Colon (tissue), 2 donors: ENCODE results near the gene ROBO2.
A peak's percentile ranks its signal among the peaks of the same experiment; 100 is the strongest.
"Not testable (repeated sequence)": the region's sequence is repeated elsewhere in the genome, so short reads cannot be mapped to it uniquely, and the experiment has no call there.

Experiments used
- FAIRE-seq: peaks from 2 replicates; lab custom pipeline; 2012; peaks lifted over from hg19 to GRCh38; lab: Jason Lieb, UNC
- donor health status: control.
- donor health status: control.

The ROBO2 gene

DNA sequence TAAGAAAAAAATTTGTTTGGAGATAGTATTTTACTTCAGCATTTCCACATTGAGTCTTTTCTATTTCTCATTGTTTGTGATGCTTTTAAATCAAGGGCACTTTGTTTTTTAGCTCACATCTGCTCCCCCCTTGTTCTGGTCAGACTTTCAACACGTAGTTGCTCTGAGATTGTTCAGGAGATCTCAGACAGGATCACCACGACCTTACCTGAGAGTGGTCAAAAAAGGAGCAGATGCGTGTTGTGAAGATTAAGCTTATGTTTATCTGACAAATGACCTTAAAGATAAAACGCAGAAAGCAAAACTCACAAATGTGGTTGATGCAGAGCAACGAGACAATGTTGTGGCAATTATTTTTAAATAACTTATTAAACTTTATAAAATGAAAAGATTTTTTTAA is 298.3 kb downstream of the ROBO2 start:
- no peak for FAIRE-seq

DNA sequence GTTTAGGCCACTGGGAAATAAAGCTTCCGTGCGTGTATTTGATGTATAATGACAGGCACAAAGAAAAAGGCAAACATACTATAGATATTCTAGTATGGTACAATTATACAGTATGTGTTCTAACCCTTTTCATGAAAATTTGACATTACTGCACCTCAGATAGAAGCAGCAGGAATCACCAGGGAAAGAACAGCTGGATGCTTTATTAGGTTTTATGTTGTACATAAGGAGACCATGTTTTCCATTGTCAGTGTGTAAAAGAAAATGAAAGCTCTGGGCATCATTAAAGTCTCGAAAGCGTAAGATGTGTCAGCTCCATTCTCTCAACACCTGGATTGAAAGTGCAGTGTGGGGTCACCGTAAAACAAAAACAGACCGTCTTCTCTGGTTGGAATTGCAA is 302.1 kb downstream of the ROBO2 start:
- FAIRE-seq: no peak

DNA sequence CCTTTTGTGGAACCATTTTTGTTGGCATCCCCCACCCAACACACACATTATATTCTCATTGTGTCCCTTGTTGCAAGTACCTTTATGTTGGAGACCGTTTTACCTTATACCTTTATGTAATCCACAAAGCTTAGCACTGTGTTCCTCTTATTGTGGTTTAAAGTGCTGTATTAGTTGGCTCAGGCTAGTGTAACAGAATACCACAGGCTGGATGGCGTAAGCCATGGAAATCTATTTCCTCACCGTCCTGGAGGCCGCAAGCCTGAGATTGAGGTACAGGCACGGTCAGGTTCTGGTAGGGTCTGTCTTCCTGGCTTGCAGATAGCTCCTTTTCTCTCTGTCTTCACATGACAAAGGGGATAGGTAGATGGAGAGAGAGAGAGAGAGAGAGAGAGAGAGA is 302.8 kb downstream of the ROBO2 start:
- FAIRE-seq: no peak

DNA sequence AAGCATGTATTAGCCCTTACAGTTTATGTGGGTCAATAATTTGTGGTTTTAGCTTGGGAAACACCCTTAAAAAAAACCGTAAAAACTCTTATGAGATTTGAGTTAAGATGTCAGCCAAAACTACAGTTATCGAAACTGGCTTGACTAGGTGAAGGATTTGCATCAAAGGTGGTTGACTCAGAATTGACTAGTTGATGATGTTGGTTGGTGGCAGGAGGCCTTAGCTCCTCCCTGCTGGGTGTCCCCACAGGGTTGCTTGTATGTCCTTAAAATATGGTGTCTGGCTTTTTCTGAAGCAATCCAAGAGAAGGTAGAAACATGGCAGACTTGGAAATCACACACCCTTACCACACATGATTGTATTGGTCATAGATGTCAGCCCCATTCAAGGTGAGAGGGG is 305.1 kb downstream of the ROBO2 start:
- FAIRE-seq: no peak

DNA sequence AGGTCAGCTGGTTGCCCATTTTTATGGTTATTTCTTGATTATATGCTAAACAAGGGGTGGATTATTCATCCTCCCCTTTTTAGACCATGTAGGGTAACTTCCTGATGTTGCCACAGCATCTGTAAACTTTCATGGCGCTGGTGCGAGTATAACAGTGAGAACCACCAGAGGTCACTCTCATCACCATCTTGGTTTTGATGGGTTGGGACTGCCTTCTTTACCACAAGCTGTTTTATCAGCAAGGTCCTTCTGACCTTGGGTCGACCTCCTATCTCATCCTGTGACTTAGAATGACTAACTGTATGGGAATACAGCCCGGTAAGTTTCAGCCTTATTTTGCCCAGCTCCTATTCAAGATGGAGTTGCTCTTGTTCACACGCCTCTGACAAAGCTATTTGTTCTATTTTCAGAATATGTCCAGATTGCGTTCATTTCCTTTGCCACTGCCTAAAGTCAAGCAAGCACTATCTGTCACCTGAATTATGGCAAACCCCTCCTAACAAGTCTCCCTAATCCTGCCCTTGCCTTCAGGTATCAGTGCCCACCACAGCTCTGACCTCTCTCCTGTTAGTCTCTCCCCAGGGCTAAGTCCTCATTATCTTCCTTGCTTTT is 308.5 kb downstream of the ROBO2 start:
- FAIRE-seq: no peak

DNA sequence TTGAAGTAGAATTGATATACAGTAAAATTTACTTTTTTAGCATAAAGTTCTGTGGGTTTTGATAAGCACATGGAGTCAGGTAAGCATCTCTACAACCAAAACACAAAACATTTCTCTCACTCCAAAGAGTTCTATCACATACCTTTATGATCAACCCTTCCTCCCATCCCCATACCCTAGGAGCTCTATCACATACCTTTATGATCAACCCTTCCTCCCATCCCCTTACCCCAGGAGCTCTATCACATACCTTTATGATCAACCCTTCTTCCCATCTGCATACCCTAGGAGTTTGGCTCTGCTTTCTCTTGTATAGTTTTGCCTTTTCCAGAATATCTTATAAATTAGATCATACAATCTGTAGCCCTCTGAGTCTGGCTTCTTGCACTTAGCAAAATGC is 315.1 kb downstream of the ROBO2 start:
- FAIRE-seq: no peak

DNA sequence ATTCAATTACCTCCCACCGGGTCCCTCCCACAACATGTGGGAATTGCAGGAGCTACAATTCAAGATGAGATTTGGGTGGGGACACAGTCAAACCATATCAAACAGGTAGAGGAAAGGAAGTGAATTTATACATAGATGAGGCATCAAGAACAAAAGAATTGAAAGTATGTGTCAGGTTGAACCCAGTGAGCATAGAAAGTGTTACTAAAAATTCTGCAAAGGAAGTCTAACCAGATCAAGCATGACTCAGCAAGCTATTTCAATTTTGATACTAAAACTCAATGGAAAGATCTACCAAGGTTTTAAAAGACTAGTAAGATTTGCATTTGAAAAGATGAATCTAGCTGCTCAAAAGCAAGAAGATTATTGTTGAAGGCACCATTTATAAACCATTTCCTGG is 323.0 kb downstream of the ROBO2 start:
- no peak for FAIRE-seq

DNA sequence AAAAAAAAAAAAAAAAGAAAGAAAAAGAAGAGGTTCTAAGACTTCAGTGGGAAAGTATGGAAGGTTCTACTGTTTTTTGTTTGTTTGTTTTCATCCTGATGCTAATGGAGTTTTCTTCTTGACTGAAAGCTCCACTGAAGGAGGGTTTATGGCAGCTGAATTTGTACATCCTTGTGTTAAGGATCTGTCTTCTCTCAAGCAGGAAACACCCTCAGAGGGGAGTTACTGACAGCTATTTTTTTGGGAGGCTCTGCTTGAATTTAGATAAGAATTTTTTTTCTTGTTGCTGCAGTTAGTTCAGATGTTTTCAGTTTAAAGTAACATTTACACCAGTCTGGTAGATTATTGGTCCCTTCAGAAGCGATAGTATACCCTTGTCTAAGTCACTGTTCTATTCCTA is 325.3 kb downstream of the ROBO2 start:
- no peak for FAIRE-seq

DNA sequence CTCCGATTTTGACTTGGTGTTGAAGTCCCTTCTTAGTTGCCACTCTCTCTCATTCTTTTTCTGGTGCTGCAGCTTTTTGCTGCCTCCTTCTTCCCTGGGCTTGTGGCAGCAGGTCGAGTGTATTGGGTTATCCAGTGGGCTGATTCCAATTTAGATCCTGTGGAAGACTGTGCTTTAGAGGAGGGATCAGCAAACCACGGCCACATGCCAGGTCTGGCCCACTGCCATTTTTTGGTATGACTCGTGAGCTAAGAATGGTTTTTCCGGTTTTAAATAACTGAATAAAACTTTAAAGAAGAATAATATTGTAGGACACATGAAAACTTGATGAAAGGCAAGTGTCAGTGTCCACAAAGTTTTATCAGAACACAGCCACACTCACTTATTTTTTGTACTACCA is 330.5 kb downstream of the ROBO2 start:
- no peak for FAIRE-seq

DNA sequence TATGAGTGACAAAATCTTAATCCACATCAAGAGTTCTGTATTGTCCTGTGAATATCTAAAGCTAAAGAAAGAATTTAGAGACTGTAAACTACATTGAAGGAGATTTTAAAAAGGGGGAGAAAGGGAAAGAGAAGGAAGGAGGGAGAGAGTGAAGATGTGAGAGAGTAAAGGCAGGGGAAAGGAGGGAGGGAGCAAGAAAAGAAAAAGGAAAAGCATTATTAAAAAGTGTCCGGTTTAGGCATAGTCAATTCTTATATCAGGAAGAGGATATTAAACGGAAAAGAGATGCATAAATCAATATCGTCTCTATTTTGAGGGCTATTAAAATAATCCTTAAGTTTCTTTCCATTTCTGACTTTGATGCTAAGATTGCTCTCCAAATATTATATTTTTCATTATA is 332.1 kb downstream of the ROBO2 start:
- no peak for FAIRE-seq

DNA sequence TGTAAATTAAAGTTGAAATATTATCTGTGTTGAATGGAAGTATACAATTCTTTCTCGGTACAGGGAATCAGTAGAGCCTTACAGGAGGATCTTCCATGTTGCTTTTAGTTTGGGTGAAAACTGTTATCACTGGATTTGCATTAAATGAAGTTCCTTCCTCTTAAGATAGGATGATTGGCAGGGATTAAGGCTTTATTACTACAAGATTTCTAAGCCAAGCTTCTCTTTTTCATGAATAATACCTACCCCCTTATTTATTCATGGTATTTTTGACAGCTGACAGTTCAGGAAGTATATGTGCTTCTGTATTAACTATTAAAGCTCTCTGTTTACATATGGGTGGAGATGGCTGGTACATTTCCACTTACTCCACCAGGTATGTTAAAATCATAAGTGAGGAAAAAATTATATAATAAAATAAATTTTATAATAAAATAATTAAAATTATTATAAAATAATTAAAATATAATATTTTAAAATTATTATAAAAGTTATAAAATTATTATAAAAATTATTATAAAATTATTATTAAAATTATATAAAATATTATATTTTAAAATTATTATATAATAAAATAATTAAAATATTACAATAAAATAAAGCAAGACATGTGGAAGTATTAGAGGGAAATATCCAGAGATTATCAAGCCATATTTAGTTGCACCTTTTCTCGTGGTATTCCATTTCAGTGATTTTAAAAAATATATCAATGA is 332.9 kb downstream of the ROBO2 start:
- peak; percentile 98 for FAIRE-seq

DNA sequence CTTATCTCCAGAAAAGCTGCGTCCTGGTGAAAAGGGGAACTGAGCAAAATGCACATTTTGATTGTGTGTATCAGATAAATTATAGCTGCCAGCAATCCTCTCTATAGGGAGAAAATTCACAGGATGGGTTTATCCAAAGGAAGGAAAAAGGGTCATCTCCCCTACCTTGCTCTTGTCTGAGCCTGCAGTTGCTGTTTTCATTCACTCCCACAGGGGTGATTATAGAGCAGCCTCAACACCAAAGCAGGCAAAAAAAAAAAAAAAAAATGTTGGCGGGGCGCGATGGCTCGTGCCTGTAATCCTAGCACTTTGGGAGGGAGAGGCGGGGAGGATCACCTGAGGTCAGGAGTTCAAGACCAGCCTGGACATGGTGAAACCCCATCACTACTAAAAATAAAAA is 333.7 kb downstream of the ROBO2 start:
- no peak for FAIRE-seq

DNA sequence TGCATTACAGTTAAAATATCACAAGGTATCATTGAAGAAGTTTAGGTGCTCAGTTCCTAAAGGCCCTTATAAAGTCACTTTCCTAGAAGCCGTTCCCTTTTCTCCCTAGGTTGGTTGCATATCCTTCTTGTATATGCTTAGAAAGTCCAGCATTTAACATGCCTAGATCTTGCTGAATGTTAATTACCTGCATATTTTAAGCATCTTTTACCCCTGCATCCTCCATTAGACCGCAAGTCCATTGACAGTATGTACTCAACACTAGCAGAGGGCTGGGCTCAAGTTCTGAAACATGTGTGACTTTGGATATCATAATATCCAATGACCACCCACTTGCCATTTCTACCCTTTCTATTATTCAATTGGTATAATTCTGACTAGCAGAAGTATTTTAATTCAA is 336.6 kb downstream of the ROBO2 start:
- no peak for FAIRE-seq

DNA sequence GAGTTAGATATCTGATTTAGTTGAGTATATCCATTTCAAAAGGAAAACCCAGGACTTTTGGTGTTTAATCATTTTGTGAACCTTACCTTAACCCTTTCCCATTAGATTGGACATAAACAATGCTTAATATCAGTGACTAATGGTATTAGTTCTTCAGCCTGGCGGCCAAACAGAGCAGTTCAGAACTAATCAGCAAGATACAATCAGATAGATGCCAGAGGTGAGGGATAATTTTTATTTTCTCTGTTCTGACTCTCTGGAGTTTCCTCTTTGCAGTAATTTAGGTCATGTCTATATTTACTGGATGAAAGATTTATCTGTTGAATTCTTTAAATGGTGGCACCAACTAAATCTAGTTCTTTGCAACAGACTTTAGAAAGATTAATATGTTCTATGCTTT is 337.8 kb downstream of the ROBO2 start:
- no peak for FAIRE-seq

DNA sequence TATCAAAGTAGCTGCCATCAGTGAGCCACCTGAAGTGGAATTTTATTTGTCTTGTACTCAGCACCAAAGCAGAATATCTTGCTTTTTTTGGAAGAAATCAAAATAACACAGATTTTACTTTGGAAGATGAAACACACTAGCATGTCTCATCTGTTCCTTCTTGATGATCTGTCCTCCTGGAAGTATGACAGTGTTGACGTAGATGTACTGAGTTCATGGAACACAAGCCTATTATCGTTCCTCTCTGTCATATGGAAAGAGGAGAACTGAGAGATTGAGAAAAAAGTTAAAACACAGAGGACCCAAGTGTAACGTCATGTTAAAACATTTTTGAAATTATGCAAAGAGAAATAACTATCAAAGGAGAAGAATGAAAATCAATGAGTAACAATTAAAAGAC is 340.2 kb downstream of the ROBO2 start:
- no peak for FAIRE-seq

DNA sequence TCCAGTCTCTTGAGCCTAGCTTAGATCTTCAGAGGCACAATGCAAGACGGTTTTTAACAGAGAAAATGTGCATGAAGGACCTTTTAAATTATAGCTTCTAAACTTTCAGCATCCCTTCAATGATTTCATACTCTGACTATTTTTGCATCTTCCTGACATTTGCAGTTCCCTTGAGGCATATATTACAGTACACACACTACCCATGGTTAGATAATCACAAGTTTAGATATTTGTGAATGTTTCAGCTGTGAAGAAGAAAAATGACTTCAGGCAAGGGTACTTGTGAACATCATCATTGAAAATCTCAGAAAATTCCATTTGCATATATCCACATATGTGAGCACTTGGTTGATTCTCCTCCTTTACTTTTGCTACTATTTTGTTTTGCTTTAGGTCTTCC is 341.5 kb downstream of the ROBO2 start:
- FAIRE-seq: no peak

DNA sequence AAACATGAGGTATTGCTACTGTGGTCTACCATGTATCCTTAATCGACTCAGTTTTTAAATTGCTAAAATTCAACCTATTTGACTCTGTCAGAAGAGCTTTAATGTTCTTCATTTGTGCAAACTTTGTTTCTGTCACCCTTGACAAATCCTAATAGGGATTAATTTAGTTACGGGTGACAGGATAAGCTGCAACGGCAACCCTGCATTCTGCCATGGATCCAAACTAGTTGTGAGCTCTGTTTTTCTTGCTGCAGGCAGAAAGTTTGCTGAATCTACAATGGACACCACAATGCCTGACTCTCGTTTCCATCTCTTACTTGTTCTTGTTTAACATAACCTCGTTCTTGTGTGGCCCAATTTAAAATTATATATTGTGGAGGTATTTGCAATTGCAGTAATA is 352.3 kb downstream of the ROBO2 start:
- no peak for FAIRE-seq

DNA sequence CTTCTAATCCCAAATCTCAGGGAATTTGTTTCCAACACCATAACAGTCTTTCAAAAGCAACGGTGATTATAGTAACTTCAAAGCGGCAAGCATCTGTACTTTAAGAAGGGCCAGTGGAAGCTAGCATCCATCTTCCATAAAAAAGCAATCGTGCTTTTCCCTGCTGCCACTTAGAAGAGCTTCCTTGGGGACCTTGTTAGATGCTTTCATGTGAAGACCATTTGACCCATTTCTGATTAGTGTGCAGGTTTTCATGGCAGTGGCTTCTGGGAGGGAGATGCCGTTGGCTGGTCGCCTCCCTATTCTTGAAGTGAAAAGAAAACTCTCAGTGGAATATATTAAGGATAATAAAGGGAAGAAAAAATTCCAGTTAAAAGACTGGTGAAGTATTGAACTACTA is 354.1 kb downstream of the ROBO2 start:
- FAIRE-seq: no peak

DNA sequence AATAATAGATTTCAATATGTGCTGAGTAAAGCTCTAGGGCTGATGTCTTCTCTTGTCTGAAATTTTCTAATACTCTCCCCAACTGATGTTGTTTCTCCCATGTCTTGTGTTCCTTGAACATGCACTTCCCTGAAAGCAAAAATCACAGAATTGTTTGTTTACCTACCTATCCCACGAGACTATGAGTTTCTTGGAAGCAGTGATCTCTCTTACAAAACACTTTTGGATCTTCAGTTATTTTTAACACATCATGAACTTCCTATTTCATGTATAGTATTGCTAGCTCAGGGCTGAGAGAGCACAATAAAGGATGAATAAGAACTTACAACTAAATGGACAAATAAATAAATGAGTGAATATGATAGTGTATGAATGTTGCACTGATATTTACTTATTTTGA is 365.0 kb downstream of the ROBO2 start:
- FAIRE-seq: no peak

DNA sequence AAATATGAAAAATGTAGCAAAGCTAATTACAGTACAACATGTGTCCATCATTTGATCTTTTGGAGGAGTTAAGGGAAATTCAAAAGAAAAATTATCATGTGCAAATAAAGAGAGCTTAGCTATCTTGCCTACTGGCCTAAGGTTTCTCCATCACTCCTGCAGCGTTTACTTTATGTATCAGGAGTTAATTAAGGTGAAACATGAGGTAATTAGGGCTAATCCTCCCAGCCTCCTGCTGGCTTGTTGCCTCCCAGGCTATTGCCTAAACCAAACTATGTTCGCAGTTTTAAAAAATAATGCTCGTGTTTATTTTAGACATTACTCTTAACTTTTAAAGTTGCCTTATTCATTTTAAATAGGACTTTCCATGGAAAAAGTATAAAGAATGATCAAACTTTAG is 367.5 kb downstream of the ROBO2 start:
- FAIRE-seq: no peak

DNA sequence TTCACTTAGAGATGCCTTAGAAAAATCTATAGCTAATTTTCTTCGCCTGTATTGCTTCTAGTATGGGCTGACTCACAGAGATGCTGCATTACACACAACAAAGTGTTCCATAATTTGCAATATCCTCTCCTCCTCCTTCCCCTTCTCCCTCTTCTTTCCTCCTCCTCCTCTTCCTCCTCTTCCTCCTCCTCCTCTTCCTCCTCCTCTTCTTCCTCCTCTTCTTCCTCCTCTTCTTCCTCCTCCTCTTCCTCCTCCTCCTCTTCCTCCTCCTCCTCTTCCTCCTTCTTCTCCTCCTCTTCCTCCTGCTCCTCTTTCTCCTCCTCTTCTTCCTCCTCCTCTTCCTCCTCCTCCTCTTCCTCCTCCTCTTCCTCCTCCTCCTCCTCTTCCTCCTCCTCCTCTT is 370.4 kb downstream of the ROBO2 start:
- FAIRE-seq: not testable (repeated sequence)

DNA sequence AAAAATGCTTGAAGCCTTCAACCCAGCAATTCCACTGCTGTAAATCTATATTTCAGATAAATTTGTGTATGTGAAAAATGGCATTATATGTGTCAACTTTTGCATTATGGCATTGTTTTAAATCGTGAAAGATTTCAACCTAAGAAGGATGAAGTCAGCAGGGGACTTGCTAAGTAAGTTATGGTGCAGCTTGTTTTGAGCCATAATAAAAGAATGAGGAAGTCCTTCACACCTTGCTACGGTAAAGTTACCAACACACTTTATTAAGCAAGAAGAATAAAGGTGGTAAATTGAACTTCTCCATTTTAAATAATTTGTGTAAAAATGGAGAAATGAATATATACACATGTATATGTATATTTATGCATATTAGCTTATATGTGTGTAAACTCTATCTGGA is 371.4 kb downstream of the ROBO2 start:
- no peak for FAIRE-seq

DNA sequence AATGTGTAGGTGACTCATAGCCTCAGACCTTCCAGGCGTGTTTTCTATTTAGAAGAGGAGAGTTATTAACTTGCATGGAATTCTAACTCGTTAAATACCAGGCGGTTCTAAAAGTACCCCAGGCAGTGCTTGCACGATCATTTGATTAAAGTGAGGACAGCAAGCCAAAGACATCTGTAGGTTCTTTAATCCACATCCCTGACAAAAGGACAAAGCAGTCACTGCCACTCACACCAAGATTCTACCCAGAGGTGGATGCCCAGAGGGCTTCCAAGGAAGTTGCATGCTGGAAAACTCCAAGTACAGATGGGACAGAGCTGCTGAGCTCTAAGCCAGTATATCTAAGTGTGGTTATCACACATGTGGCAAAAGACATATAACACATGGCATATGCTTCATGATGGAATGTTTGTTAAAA is 372.1 kb downstream of the ROBO2 start:
- no peak for FAIRE-seq

DNA sequence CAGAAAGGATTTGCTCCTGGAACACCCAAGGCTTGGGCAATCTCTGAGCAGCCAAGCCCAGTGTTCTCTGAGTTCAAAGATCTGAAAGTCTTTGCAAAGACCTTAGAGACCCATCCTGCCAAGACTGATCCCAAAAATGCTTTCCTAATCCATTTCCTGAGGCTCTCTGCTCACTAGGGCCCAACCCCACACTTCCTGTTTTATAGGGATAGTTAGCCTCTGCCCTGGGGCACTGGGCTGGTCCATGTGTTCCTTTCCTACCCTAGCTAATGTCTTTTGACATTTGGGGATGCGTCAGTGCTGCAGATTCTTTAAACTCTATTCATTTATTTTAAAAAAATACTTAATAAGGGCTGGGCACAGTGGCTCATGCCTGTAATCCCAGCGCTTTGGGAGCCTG is 372.7 kb downstream of the ROBO2 start:
- FAIRE-seq: no peak
